Breast epithelium (tissue), 4 donors: ENCODE data around the gene C16orf96. TPM values are rescaled to one million over a fixed set of nuclear protein-coding genes. Genes with fewer than 3 reads are reported as not detected.

Experiments
- DNase-seq, 2 donors: peaks; one replicate each; pipeline ENCODE4 v3.0.0-alpha.2; 2019; ENCODE audit warnings: low spot score in 2 of 2
- H3K27ac ChIP-seq, 2 donors: fragments of 200-600 bp; sonication (generic) in 1 of 2; one replicate each; pipeline ENCODE4 v1.5.1; 2016 to 2019; ENCODE audit warnings: mild to moderate bottlenecking in 1 of 2
- H3K27me3 ChIP-seq, 2 donors: fragments of 200-600 bp; sonication (generic) in 1 of 2; one replicate each; pipeline versions ENCODE4 v1.5.1 to v1.6.0; 2017 to 2019; ENCODE audit warnings: control low read depth in 1 of 2, mild to moderate bottlenecking in 1 of 2
- H3K36me3 ChIP-seq: fragments of 200-600 bp; one replicate; pipeline ENCODE4 v1.5.1; 2019
- H3K4me1 ChIP-seq, 2 donors: fragments of 200-600 bp; sonication (generic); one replicate each; pipeline ENCODE4 v1.5.1; 2016 to 2019; ENCODE audit warnings: control low read depth in 1 of 2
- H3K4me3 ChIP-seq, 3 donors: fragments of 200-600 bp; sonication (generic); 1 replicate in 2 of 3; 2 replicates in 1 of 3; pipeline ENCODE4 v1.5.1; 2016 to 2019; ENCODE audit warnings: mild to moderate bottlenecking in 3 of 3, moderate library complexity in 2 of 3
- H3K9me3 ChIP-seq, 2 donors: fragments of 200-600 bp; sonication (generic) in 1 of 2; one replicate each; pipeline ENCODE4 v1.5.1; 2016 to 2019; ENCODE audit warnings: control low read depth in 1 of 2
- POLR2A ChIP-seq: fragments of 450-650 bp; IDR thresholded peaks from one replicate; pipeline ENCODE4 v1.6.1; 2016; ENCODE audit warnings: antibody characterized with exemption, mild to moderate bottlenecking, moderate library complexity
- POLR2AphosphoS5 ChIP-seq, 3 donors: sonication (generic); formaldehyde crosslinking; IDR thresholded peaks; one replicate each; pipeline ENCODE4 v1.6.1; 2017; ENCODE audit warnings: antibody characterized with exemption in 3 of 3
- intact Hi-C: fragments of 100-400 bp; cut with DNase I; formaldehyde crosslinking; loops from one replicate; pipeline ENCODE4 v1.15.1; 2023; ENCODE audit warnings: low total_unique reads
- total RNA-seq, 3 donors: library from RNA; depleted of rRNA; stranded (reverse); fragments of >200 nt; gene quantifications; one replicate each; pipeline ENCODE4 v1.1.0, GENCODE V29; 2016
- TF ChIP-seq, protein P1 (sequence below), 3 donors: fragments of 450-650 bp; IDR thresholded peaks; one replicate each; pipeline ENCODE4 v1.5.1; 2016 to 2017; ENCODE audit warnings: antibody characterized with exemption in 3 of 3, mild to moderate bottlenecking in 3 of 3, moderate library complexity in 3 of 3

C16orf96 gene
- total RNA-seq, 3 donors from 2014 or later: not detected

DNA sequence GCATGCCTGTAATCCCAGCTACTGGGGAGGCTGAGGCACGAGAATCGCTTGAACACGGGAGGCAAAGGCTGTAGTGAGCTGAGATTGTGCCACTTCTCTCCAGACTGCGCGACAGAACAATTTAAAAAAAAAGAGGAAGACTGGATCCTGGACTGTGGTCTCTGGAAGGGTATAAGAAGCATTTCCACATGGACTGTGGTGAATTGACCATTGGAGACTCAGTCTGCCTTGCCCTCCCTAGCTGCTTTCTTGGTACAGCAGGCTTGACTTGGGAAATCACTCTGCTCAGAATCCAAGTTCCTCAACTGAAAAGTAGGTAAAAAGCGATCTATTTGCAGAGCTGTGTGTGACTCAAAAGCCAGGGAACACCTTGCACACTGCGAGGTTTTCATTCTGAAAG, 67.5 kb downstream of the C16orf96 start:
- peak overlapping the region in 1 of 2 donors; percentile 97 for H3K27ac ChIP-seq
- no peaks in the 10 kb centered on the region for H3K27me3 ChIP-seq
- H3K9me3 ChIP-seq: no peaks in the 10 kb centered on the region
- no peak overlapping the region for H3K4me3 ChIP-seq
- H3K4me1 ChIP-seq: peaks cover 0 to 8% of the 10 kb centered on the region in 2 donors
- TF ChIP-seq POLR2AphosphoS5 (IDR thresholded peaks at IDR 0.05): no peak
- TF ChIP-seq, protein P1, sequence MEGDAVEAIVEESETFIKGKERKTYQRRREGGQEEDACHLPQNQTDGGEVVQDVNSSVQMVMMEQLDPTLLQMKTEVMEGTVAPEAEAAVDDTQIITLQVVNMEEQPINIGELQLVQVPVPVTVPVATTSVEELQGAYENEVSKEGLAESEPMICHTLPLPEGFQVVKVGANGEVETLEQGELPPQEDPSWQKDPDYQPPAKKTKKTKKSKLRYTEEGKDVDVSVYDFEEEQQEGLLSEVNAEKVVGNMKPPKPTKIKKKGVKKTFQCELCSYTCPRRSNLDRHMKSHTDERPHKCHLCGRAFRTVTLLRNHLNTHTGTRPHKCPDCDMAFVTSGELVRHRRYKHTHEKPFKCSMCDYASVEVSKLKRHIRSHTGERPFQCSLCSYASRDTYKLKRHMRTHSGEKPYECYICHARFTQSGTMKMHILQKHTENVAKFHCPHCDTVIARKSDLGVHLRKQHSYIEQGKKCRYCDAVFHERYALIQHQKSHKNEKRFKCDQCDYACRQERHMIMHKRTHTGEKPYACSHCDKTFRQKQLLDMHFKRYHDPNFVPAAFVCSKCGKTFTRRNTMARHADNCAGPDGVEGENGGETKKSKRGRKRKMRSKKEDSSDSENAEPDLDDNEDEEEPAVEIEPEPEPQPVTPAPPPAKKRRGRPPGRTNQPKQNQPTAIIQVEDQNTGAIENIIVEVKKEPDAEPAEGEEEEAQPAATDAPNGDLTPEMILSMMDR (IDR thresholded peaks at IDR 0.05): no peak
- no peak for TF ChIP-seq POLR2A
- no peak for DNase-seq
- H3K36me3 ChIP-seq: no peaks in the 10 kb centered on the region
- intact Hi-C loops: no loop called here

DNA sequence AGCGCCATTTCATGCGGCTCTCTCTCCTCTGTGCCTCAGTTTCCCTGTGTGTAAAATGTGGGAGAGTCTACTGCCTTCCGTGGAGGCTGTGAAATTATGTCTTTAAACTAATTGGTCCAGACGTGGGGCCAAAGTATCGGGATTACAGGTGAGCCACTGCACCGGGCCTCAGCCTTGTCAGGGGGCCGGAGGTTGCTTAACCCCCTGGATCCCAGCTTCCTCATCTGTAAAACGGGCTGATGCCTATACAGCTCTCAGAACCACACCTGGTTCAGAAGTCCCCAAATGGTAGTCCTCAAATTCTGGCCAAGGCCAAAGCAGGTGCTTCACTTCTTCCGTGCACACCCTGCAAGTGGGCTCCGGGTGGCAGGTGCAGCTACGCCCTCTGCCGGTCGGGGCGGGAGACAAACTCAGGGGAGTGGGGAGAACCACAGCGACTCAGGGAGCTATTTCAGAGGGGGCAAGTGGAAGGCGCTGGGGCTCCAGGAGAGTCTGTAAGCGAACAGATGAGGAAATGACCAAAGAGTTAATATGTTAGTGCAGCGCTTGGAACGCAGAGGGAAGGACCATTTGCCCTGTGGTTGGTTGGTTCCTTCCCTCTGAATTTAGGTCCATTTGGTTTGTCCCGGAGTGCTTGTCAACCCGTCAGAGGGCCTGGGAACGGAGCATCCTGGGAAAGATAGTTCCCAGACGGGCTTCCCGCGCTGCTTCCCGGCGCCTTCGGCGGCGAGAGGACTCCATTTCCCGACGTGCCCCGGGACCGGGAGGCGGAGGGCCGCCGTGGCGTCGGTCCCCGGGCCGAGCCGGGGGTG, 68.1 kb downstream of the C16orf96 start, which contains the start of gene MGRN1:
MGRN1 (plus strand) TSS at position 812 of the 812 bp plus-strand sequence. CDS start 135 bp downstream, outside the sequence.
- peak; percentile 93 for DNase-seq
- Histone ChIP-seq H3K9me3 (no peaks in the 10 kb centered on the region), H3K27ac (peak within 1 kb of the TSS; percentile 97 to 98), H3K27me3 (no peaks in the 10 kb centered on the region), H3K36me3 (no peaks in the 10 kb centered on the region), H3K4me3 (peak within 1 kb of the TSS; percentile 92 to 100 (median 96)), H3K4me1 (peaks cover 0 to 8% of the 10 kb centered on the region in 2 donors)
- intact Hi-C loops: no loop called here
- TF ChIP-seq POLR2AphosphoS5 (IDR thresholded peaks at IDR 0.05): peak; percentile 64 to 74 (median 70)
- TF ChIP-seq, protein P1 (IDR thresholded peaks at IDR 0.05): peak; percentile 73 to 93 (median 90)
- no peak for TF ChIP-seq POLR2A

DNA sequence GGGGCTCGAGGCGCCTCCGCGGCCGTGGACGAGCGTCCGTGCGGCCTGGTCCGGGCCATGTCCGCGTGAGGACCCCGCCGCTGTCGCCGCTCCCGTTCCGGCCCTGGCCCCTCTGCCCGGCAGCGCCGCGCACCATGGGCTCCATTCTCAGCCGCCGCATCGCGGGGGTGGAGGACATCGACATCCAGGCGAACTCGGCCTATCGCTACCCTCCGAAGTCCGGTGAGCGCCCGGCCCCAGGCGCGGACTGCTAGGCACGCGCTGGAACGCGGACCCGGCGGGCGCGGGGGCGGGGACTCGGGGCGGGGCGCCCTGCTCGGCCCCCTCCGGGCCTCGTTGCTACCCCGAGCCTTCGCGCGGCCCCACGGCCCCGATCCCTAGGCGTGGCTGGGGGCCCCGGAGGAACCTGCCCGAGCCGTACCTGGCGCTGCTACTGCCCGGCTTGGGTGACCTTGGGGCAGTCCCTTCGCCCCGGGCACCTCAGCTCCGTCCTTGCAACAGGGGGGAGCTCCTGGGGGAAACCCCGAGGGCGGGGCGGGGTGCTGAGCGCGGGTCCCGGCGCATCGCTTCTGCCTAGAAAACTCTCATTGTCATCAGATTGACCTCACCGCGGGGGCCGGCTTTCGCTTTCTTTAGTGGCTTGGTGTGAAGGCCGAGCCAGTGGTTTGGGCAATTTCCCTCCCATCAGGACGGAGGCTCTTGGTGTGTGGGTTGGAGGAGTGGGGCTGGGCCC, 68.9 kb downstream of the C16orf96 start:
- Histone ChIP-seq H3K36me3 (no peaks in the 10 kb centered on the region), H3K27ac (peak overlapping the region; percentile 97 to 98), H3K4me1 (peaks cover 0 to 8% of the 10 kb centered on the region in 2 donors), H3K4me3 (peak overlapping the region; percentile 92 to 100 (median 96)), H3K27me3 (no peaks in the 10 kb centered on the region), H3K9me3 (no peaks in the 10 kb centered on the region)
- peak in 1 of 2 donors; percentile 60 for DNase-seq
- intact Hi-C loops: no loop called here
- TF ChIP-seq POLR2A: peak; percentile 67
- TF ChIP-seq POLR2AphosphoS5 (IDR thresholded peaks at IDR 0.05): peak in 2 of 3 donors; percentile 41 to 70
- TF ChIP-seq, protein P1 (IDR thresholded peaks at IDR 0.05): no peak

DNA sequence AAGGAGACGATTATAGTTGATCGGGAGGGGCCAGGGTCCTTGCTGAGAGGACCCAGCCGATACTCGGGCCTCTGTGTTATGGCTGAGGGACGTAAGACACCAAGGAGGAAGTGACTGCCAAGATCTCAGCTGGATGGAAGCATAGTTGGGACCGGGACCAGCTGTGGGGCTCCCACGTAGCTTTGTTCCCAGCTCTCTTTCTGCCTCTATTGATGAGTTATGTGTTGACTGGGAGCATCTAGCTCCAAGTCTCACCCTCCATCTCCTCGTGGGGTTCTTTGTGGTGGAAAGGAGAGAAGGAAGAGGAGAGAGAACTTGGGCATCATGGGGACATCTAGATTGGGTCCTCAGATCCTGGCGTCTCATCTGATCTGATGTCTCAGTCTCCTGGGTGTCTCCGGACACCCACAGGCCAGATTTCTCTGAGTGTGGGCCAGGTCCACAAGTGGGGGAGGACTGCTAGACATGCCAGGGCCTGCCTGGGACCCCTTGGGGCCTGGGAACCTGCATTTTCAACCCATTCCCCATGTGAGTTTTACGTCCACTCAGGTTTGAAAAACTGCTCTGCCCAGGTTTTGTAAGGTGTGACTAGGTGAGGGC, 69.5 kb downstream of the C16orf96 start:
- intact Hi-C loops: no loop called here
- Histone ChIP-seq H3K36me3 (no peaks in the 10 kb centered on the region), H3K27me3 (no peaks in the 10 kb centered on the region), H3K9me3 (no peaks in the 10 kb centered on the region), H3K4me1 (peaks cover 0 to 8% of the 10 kb centered on the region in 2 donors), H3K4me3 (peak overlapping the region; percentile 92 to 100 (median 96)), H3K27ac (peak overlapping the region; percentile 97 to 98)
- no peak for DNase-seq
- TF ChIP-seq, protein P1 (IDR thresholded peaks at IDR 0.05): no peak
- TF ChIP-seq POLR2AphosphoS5 (IDR thresholded peaks at IDR 0.05): no peak
- TF ChIP-seq POLR2A: no peak
